GM21390 (cell line): Measurements from ENCODE around the gene SLC25A26.
"Not testable (repeated sequence)": the region's sequence is repeated elsewhere in the genome, so short reads cannot be mapped to it uniquely, and the experiment has no call there.

Source experiments
- ATAC-seq: cut with Tn5 transposase; IDR thresholded peaks from one replicate; pipeline ENCODE4 v1.9.1; 2021; ENCODE audit not compliant: unreplicated experiment

Gene SLC25A26

DNA sequence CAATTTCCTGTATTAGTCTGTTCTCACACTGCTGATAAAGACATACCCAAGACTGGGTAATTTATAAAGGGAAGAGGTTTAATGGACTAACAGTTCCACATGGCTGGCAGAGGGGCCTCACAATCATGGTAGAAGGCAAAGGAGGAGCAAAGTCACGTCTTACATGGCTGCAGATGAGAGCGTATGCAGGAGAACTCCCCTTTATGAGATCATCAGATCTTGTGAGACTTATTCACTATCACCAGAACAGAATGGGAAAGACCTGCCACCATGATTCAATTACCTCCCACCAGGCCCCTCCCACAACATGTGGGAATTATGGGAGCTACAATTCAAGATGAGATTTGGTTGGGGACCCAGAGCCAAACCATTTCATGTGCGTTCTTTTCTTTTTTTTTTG is 5.3 kb downstream of the SLC25A26 start:
- not testable (repeated sequence) for ATAC-seq

DNA sequence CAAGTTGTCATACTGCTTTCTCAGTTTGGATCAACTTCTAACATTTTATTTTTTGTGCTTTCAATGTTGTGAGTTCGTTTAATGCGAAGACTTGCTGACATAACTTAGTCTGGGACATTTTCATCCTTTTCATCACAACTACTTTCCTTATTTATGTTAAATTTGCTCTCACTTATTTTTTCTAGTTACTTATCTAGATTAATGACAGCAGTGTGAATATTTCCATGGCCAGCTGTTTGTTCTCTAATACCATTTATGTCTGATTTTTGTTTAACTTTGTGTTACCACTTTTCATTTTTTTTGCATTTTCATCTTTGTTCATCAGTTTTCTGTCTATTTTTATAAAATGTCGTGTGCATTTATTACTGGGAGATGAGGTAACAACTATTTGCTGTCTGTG is 6.2 kb downstream of the SLC25A26 start:
- ATAC-seq = no peak

DNA sequence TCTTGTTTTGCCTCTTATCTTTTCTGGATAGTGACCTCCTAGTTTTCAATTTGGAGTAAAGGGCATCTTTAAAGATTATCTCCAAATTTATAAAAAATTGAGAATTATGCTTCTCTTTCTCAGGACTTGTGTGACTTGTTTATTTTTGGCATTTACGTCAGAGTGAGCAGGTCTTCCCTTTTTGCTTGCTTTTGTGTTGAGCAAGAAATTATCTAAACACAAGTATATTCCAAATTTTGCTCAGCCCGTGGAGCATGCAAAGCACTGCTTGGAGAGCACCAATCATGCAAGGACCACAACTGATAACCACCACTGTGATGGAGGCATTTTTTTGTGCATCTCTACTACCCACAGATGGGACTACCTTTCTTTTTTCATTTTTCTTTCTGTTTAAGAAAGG is 7.1 kb downstream of the SLC25A26 start:
- no peak for ATAC-seq

DNA sequence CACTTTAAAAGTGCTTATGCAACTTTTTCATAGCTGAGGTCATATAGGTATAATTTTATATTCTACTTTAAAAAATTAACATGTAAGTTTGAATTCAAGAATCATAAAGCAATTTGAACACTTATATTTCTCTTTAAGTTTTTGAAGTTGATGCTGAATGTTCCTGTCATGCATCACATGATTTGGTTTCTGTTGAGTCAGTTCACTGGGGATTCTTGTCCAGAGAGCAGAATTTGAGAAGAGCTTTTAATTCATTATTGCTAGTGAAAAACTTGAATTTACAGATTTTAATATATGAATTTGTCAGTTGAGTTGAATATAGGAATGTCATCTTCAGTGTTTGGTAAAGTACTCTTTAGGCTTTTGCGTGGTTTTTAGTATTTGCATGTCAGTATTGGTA is 7.9 kb downstream of the SLC25A26 start:
- ATAC-seq = no peak

DNA sequence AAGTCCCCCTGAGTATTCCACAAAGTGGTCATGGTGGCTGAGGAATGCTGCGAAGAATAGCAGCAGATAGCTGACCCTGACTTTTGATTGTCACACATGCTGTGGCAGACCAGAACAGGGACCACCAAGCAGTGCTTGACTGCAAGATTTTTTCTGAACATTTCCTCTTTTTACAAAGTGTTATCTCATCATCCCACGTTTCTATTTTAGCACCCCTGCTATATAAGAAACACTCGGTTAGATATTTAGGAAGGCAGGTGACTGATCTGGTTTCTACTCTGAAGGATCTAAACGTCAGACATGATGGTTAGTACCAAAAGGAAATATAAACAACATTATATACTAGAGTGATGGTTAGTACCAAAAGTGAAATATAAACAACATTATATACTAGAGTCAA is 9.1 kb downstream of the SLC25A26 start:
- no peak for ATAC-seq

DNA sequence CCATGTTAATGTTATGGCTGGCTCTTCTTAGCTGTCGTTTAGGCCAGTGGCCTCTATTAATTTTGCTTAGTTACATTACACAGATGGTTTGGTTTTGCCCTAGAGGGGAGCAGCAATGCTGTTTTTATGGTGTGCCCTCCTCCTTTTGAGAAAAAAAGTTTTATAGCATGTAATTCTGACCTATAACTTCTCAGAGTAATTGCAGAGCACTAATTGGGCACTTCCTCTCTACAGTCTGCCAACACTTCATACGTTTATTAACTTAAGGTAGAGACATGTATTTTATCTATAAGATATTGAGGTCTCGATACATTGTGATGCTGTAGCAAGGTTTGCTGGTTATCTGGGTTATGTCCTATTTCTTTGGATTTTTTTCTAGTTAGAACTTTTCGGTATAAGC is 12.2 kb downstream of the SLC25A26 start:
- ATAC-seq = no peak

DNA sequence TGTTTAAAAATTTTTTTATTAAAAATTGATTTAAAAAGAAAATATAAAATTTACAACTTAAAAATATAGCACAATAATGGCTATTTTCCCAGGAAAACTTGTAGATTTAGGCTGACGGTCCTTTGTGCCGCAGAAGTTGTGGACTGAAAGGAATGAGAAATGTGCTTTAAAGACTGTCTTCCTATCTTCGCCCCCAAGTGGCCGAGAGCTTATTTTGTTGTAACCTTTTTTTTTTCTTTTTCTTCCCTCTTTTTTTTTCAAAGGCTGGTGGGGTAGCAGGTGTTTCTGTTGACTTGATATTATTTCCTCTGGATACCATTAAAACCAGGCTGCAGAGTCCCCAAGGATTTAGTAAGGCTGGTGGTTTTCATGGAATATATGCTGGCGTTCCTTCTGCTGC is 15.5 kb downstream of the SLC25A26 start:
- no peak for ATAC-seq

DNA sequence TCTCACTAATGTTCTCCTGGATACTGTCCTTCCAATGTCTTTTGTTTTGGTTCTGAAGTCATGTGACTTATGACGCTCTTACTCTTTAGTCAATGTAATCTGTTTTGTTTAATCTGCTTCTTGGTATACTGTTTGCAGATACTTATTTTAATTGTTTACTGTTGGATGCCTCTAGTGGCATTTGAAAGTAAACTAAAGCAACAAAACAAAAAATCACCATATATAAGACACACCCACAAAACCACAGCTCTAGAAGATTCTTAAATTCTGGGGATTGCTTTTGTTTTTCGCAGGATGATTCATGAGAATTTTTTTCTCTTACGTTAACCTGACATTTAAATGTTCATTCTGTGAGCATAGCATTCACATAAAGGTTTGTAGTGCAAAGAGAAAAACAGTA is 16.8 kb downstream of the SLC25A26 start:
- ATAC-seq = no peak

DNA sequence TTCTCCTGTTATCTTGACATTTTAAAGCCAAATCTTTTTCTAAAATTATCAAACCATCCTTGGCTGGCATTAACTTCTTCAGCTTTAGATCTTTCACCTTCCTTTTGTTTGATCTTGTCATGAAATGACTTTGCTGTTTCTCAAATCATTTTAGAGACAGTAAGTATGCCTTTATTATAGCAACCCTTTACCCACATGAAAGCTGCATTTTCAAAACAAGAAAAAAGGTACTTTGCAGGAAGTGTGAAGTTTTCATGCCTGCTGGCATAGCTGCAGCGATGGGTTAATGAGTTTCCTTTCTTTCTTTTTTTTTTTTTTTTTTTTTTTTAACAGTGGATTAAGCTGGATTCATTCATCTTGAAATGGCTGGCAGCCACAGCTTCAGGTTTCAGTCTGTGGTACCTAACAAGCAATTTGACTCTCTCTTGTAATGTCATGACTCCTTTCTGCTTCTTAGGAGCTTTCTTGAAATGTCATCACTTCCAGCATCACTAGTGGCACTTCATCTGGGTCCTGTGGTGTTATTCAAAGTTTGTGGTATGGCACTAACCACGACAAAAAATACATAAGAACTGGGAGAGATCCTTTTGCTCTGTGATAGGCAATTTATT is 18.8 kb downstream of the SLC25A26 start:
- no peak for ATAC-seq

DNA sequence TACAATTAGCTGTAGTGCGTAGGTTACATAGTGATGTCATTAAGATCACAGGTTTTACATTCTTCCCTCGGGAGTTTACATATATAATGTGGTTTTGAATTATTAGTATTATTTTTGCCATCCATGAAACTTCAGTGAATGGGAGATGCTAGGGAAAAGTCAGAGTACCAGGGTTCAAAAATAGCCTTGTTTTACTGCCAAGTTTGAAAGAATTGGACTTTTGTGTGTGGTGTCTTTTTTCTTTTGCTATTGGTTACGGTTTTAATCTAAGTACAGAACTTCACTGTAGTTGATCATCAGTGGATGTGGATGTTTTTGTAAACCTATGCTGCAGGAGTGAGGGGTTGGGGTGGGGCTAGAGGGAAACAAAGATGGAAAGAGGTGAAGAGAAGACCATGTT is 20.7 kb downstream of the SLC25A26 start:
- no peak for ATAC-seq

DNA sequence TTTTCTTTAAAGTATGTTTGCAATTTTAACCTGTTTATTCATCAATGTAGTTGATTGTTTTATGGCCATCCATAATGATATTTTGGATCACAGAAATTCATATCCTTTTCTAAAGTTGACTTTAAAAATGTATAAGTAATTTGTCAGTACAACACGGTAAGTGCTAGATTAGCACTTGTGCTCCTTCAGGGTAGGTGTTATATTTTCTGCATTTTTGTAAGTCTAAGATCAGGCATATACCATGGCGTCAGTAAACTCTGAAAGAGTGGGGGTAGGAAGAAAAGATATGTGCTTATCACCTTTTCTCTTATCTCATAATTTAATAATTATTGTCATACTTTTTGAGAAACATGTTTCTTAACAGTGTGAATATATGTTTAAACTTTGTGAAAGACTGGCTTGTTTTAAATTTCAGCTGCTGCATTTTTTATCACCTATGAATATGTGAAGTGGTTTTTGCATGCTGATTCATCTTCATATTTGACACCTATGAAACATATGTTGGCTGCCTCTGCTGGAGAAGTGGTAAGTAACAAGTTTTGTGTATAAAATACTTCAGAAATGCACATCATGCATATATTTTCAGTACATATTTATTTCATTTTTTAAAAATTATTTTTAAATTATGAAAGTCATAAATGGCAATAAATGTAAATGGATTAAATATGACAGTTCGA is 22.1 kb downstream of the SLC25A26 start:
- no peak for ATAC-seq

DNA sequence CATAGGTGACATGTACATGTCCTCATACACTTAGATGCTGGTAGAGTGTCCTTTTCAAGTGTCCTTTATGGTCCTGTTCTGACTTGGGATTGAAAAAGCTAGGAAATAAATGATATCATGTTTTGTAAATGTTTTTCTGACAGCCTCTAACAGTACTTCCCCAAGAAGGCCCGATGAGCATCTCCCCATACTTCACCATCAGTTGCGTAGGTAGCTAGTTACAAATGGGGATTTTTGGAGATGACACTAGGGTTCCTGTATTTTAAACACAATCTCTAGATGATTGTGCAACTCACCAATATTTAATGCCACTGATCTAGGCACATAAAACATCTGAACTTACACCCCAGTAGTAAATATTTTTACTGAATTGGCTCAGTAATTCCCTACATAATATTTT is 27.8 kb downstream of the SLC25A26 start:
- no peak for ATAC-seq

DNA sequence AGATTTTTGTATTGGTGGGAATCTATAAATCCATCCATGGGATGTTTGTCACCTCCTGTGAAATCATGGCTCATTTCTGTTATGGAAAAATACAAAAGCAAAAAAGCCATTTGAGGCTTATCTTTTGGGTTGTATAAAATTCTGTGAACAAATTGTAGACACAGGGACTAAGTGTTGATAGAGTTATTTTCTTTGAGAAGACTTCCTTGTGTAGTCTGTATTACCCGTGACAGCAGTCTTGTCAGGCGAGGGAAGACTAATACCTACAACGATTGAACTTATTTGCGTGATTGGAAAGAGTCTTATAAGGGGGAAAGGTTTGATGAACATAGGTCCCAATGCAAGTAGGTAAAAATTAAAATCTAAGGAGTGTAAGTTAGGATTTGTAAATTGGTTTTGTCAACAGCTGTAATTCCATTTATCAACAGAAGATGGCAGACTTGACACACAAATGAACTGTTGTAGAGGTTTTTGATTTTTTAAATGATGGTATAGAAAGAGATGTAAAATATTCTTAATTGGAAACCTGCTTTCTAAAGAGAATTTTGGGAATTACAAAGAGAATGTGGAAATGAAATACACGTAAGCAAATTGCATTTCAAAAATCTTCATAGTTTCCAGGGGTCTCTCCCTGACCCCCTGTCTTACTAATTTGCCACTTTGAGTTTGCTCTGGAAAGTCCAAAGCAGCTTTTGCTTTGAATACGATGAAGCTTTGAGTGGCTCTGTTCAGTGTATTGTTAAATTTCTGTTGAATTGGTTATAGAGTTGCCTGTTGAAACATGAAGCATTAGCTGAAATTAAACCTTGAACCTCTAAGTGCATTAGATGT is 33.2 kb downstream of the SLC25A26 start:
- ATAC-seq = peak; percentile 54

DNA sequence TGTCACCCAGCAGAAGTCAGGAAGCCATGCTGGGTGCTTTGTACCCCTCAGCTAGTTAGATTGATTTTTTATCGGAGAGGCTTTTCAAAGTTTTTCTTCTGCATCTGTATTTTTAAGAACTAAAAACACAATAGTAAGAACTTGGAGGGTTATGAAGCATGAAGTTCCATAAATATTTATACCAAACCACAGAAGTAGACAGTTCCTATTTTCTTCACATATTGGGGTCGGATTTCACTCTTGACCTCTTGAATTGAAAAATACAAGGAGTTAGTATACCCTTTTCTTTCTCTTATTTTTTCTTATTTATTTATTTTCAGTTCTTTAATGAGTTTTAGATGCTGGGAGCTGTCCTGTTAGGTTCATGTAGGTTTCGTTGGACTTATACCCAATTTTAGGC is 35.1 kb downstream of the SLC25A26 start:
- ATAC-seq = no peak

DNA sequence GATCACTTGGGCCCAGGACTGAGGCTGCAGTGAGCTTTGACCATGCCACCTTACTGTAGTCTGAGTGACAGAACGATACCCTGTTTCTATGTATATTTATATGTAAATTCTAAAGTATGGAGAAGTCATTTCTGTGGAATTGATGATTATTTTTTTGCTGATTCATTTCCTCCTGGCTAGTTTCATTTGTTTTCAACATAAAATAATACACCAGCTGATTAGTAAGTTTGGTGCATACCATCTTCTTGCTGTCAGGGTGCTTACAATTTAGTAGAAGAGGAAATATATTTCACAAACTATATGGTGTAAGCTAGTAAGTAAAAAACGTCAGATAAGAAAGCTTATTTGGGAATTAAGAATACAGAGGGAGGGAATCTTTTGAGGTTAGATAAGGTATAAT is 36.0 kb downstream of the SLC25A26 start:
- no peak for ATAC-seq

DNA sequence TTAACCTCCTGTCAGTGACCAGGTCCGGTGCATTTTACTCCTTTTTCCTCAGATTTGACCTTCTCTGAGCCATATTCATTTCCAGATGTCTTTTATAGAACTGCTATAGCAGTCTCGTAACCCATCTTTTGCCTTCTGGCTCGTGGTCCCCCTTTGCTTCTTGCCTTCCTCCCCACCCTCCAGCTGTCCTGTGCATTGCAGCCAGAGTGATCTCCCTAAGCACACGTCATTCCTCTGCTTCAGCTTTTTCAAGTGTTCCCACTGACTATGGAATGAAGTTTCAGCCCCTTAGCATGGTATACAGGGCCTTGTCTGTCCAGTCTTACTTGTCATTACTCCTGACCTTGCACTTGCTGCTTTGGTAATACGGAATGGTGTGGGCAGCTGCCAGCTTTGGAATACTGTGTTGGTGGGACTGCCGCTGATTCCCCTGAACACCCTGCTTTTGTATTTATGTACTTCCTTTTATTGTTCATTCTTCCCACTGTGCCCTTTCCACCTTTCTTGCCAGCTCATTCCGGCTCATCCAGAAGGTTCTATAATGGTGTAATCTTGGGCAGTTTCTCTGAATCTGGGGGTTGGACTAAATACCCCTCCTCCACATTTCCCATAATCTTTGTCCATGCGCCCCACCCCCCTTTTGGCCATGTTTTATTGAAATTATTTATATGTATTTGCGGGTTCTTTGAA is 38.9 kb downstream of the SLC25A26 start:
- ATAC-seq = no peak

DNA sequence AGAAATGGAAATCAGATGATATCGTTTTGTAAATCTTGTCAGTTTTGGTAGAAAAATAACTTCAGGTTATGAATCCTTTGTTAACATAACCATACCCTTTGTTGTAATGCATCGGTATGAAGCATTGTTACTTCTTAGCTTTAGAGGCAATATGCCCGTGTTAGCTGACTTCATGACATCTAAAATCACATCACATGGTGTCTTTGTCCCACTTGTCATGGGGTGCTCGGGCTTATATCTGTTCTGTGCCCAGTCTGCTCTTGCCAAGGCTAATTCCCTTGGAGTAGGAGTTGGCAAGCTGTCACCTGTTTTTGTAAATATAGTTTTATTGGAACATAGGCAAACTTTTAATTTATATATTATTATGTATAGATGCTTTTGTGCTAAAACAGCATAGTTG is 39.6 kb downstream of the SLC25A26 start:
- ATAC-seq = no peak

DNA sequence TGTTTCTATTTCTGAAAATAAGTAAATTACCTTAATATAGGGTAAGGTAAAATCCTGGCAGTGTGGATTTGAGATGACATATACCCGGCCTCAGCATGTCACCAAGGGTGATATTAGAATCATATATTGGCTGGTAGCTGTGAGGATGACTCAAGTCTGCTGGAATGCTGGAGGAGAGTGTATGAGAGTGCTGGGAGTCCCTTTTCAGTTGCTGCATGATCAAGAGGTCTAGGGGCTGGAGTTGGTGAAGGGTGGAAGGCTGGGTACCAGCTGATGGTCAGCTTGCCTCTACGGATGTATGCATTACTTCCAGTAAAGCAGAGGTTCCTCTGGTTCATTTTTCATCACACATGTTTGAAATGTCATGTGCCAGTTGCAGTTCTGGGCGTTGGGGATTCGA is 40.6 kb downstream of the SLC25A26 start:
- ATAC-seq = no peak

DNA sequence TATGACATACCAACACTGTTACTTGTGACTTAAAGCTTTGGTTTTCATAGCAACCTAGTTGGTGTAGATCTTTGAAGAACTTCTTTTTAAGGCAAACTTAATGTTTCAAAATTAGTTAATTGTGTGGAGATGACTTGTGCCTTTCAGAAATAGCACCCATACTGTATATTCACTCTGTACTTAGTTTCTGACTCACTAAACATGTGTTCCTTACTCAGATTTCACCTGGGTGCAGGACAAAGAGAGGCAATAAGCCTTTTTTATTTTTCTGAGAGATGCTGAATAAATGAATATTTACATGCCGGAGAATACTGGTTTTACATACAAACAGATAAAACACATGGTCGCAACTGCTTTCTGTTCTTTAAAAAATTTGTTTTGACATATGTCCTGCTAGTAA is 44.8 kb downstream of the SLC25A26 start:
- no peak for ATAC-seq

DNA sequence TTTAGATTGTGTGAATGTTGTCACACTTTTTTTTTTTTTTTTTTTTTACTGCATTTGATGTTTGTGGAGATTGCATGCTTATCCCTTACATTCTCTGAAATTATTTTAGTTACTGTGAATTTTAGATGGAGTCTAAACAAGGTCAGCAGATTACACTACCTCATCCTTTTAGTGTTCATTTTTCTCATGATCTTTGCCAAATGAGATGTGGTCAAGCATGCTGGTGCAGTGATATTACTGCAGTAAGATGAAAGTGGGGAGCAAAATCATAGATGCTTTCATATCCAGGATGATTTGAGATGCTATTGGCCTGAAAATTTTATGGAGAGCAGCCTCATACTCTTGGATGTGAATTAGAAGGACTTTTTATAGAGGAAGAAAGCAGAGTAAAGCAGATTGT is 45.8 kb downstream of the SLC25A26 start:
- ATAC-seq = no peak

DNA sequence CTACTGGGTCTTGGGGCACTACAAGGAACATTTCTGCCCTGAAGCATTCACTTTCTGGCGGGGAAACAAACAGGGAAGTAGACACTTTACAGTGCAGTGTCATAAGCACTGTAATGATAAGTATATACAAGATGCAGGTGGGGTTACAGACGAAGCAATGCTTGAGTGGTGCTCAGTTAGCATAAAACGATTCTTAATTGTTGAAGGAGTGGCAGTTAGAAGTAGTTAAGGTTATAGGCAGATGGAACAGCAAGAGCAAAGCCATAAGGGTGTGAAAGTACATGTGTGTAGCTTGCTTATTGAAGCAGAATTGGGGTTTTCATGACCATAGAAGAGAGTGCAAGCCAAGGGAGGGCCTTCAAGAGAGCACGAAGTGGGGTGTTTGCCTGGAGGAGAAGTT is 46.2 kb downstream of the SLC25A26 start:
- ATAC-seq = peak; percentile 67

DNA sequence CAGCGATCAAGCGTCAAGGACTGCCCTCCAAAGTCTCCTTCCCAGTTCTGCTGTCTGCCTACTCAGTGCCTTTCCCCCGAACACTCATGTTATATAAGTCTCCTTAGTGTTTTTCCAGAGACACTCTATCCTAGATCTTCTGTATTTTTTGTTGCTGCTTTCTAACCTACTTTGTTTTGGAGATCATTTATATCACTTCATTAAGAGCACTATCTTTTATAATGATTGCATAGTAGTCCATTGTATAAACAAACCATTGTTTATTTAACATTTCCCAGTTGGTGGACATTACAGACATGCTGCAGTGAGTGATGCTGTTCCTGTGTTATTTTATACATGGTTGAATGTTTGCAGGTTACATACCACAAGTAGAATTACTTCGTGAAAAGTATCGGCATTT is 47.1 kb downstream of the SLC25A26 start:
- no peak for ATAC-seq
